HPDE6-E6E7 (cell line): ENCODE measurements around the gene KCNMA1.

Source experiments
- DNase-seq: peaks from one replicate; pipeline ENCODE4 v3.0.0; 2011; ENCODE audit warnings: missing footprints; ENCODE audit errors: extremely low spot score

KCNMA1 gene

GRCh38 chr10:77490534-77491314, 146.9 kb downstream of the KCNMA1 start:
- DNase-seq, result no peak

- DNase-seq, result no peak
Observed at GRCh38 chr10:77486517-77486916, 151.1 kb downstream of the KCNMA1 start.

- no peak for DNase-seq
Observed at GRCh38 chr10:77485847-77486246, 151.8 kb downstream of the KCNMA1 start.

- DNase-seq, result no peak
Observed at GRCh38 chr10:77482072-77482471, 155.5 kb downstream of the KCNMA1 start.

- DNase-seq, result no peak
Observed at GRCh38 chr10:77479586-77479985, 158.0 kb downstream of the KCNMA1 start.

- DNase-seq, result no peak
Observed at GRCh38 chr10:77478962-77479359, 158.6 kb downstream of the KCNMA1 start.

- no peak for DNase-seq
Observed at GRCh38 chr10:77478247-77478961, 159.2 kb downstream of the KCNMA1 start.

GRCh38 chr10:77475522-77475921, 162.1 kb downstream of the KCNMA1 start:
- DNase-seq, result no peak

GRCh38 chr10:77474939-77475338, 162.7 kb downstream of the KCNMA1 start:
- DNase-seq, result no peak

GRCh38 chr10:77474386-77474785, 163.2 kb downstream of the KCNMA1 start:
- no peak for DNase-seq

GRCh38 chr10:77472146-77472545, 165.5 kb downstream of the KCNMA1 start:
- no peak for DNase-seq

GRCh38 chr10:77471069-77471536, 166.5 kb downstream of the KCNMA1 start:
- no peak for DNase-seq

- DNase-seq, result no peak
Observed at GRCh38 chr10:77467422-77467963, 170.1 kb downstream of the KCNMA1 start.

- DNase-seq, result no peak
Observed at GRCh38 chr10:77463967-77464745, 173.5 kb downstream of the KCNMA1 start.

GRCh38 chr10:77463499-77463898, 174.1 kb downstream of the KCNMA1 start:
- DNase-seq, result no peak

GRCh38 chr10:77461636-77462296, 175.8 kb downstream of the KCNMA1 start:
- DNase-seq, result no peak

GRCh38 chr10:77459905-77460304, 177.7 kb downstream of the KCNMA1 start:
- DNase-seq, result no peak

GRCh38 chr10:77458986-77459590, 178.5 kb downstream of the KCNMA1 start:
- DNase-seq, result no peak

GRCh38 chr10:77457721-77458120, 179.9 kb downstream of the KCNMA1 start:
- DNase-seq, result no peak

- no peak for DNase-seq
Observed at GRCh38 chr10:77457266-77457665, 180.3 kb downstream of the KCNMA1 start.

- DNase-seq, result no peak
Observed at GRCh38 chr10:77456414-77456813, 181.2 kb downstream of the KCNMA1 start.
